ENCODE data around the gene EFNA5.

- TF ChIP-seq CTCF (IDR thresholded peaks at IDR 0.05) = no peak
- TF ChIP-seq POLR2A (IDR thresholded peaks at IDR 0.05) = no peak
These were observed 93.9 kb downstream of the EFNA5 start for GRCh38 chr5:107576736-107577393.

Measured in esophagus squamous epithelium (tissue), 4 donors.